Activated T-cell treated with anti-CD3 and anti-CD28 coated beads, Interleukin-2, amount 50 U/mL, for 24 hours (primary cell): ENCODE data around the gene TSTD1.
A peak's percentile ranks its signal among the peaks of the same experiment; 100 is the strongest.

Experiments used
- DNase-seq: peaks from one replicate; pipeline ENCODE4 v3.0.0-alpha.2; 2020
- H3K27ac Mint-ChIP-seq: 2 replicates; pipeline ENCODE4 v1.8.0; 2020; ENCODE audit warnings: mild to moderate bottlenecking, mixed read lengths
- H3K27me3 Mint-ChIP-seq: 2 replicates; pipeline ENCODE4 v1.8.0; 2020; ENCODE audit warnings: mixed read lengths
- H3K36me3 Mint-ChIP-seq: 2 replicates; pipeline ENCODE4 v1.8.0; 2020; ENCODE audit warnings: low read depth, mixed read lengths
- H3K4me1 Mint-ChIP-seq: 2 replicates; pipeline ENCODE4 v1.8.0; 2020; ENCODE audit warnings: low read depth, mixed read lengths
- H3K4me3 Mint-ChIP-seq: 2 replicates; pipeline ENCODE4 v1.8.0; 2020; ENCODE audit warnings: mild to moderate bottlenecking, moderate library complexity, mixed read lengths
- H3K9me3 Mint-ChIP-seq: 2 replicates; pipeline ENCODE4 v1.8.0; 2020; ENCODE audit warnings: mixed read lengths

The TSTD1 gene

GRCh38 chr1:161038523-161039153 lies at the start of gene TSTD1:
Gene TSTD1 (minus strand): TSS chr1:161038964. CDS start chr1:161038889, 75 bp downstream.
- no peaks in the 10 kb centered on the region for H3K9me3 Mint-ChIP-seq
- H3K27ac Mint-ChIP-seq, result peak within 1 kb of the TSS; percentile 97
- H3K4me3 Mint-ChIP-seq, result peak within 1 kb of the TSS; percentile 89
- H3K4me1 Mint-ChIP-seq, result peaks cover 52% of the 10 kb centered on the region
- peak; percentile 91 for DNase-seq
- peaks cover 60% of the 10 kb centered on the region for H3K36me3 Mint-ChIP-seq
- no peaks in the 10 kb centered on the region for H3K27me3 Mint-ChIP-seq

GRCh38 chr1:161086457-161086856 lies 47.7 kb upstream of the TSTD1 start:
- no peak overlapping the region for H3K4me3 Mint-ChIP-seq
- no peaks in the 10 kb centered on the region for H3K27me3 Mint-ChIP-seq
- DNase-seq, result no peak
- no peaks in the 10 kb centered on the region for H3K36me3 Mint-ChIP-seq
- no peaks in the 10 kb centered on the region for H3K9me3 Mint-ChIP-seq
- H3K27ac Mint-ChIP-seq, result no peak overlapping the region
- H3K4me1 Mint-ChIP-seq, result peaks cover 16% of the 10 kb centered on the region

DNA sequence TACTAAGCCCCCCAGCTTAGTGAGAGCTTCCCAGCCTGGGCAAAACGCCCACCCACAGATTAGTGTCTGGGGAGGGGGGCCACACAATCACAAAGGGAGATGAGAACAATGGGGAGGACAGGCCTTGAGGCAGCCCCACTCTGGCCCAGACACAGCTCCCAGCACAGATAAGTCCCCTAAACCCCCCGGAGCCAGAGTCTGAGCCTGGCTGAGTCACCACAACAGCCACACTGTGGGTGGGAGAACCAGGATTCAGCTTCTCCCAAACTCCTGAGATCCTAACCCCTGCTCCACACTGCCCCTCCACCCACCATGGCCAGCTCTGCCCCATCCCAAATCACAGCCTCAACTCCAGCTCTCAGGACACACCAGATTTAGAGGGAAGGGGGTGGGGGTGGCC lies 46.4 kb upstream of the TSTD1 start:
- Mint-ChIP-seq H3K9me3 (no peaks in the 10 kb centered on the region), H3K36me3 (no peaks in the 10 kb centered on the region), H3K4me3 (no peak overlapping the region), H3K27ac (no peak overlapping the region), H3K4me1 (peaks cover 7% of the 10 kb centered on the region), H3K27me3 (no peaks in the 10 kb centered on the region)
- DNase-seq, result no peak

DNA sequence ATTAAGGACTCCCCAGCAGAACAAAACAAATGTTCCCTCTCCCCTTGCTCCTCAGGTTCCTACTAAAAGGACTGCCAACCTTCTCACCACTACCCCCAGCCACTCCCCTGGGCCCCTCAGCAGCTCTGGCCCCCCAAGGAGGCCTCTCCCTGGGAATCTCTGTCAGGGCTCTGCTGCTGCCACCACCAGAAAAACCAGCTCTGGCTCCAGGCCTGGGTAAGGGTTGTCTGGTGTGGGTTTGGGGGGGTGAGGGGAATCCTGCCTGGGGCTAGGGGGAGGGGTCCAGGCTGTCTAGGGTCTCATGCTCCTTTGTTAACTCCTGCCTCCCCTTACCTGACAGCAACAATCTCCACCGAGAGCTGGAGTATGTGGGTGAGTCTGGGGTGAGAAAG lies 45.8 kb upstream of the TSTD1 start:
- H3K27me3 Mint-ChIP-seq, result no peaks in the 10 kb centered on the region
- no peaks in the 10 kb centered on the region for H3K36me3 Mint-ChIP-seq
- DNase-seq, result no peak
- H3K27ac Mint-ChIP-seq, result no peak overlapping the region
- no peak overlapping the region for H3K4me3 Mint-ChIP-seq
- H3K9me3 Mint-ChIP-seq, result no peaks in the 10 kb centered on the region
- peaks cover 4% of the 10 kb centered on the region for H3K4me1 Mint-ChIP-seq

GRCh38 chr1:161083748-161084596 lies 45.2 kb upstream of the TSTD1 start:
- H3K4me1 Mint-ChIP-seq, result peaks cover 4% of the 10 kb centered on the region
- H3K27ac Mint-ChIP-seq, result peak overlapping the region; percentile 11
- no peak for DNase-seq
- H3K36me3 Mint-ChIP-seq, result no peaks in the 10 kb centered on the region
- no peaks in the 10 kb centered on the region for H3K9me3 Mint-ChIP-seq
- no peak overlapping the region for H3K4me3 Mint-ChIP-seq
- no peaks in the 10 kb centered on the region for H3K27me3 Mint-ChIP-seq

GRCh38 chr1:161082996-161083747 lies 44.4 kb upstream of the TSTD1 start:
- H3K27ac Mint-ChIP-seq, result no peak overlapping the region
- no peak overlapping the region for H3K4me3 Mint-ChIP-seq
- no peak for DNase-seq
- H3K9me3 Mint-ChIP-seq, result no peaks in the 10 kb centered on the region
- no peaks in the 10 kb centered on the region for H3K36me3 Mint-ChIP-seq
- H3K27me3 Mint-ChIP-seq, result no peaks in the 10 kb centered on the region
- peaks cover 4% of the 10 kb centered on the region for H3K4me1 Mint-ChIP-seq

DNA sequence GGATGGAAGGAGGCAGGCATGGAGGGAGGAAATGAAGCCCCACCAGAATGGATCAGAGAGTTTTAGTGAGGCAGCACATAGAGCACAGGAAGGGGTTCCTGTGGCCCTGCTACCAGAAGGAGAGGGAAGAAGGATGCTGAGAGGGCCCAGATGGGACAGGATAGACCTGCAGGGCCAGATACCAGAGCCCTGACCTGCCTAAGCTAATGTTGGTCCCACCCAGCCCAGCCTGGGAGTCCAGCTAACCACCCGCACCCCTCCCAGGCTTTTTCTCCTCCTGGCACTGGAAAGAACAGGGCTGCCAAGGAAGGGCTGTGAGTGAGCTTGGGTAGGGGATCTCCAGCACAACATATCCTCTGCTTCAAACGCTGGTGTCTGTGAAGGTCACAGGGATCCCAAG lies 43.7 kb upstream of the TSTD1 start:
- peaks cover 4% of the 10 kb centered on the region for H3K4me1 Mint-ChIP-seq
- H3K36me3 Mint-ChIP-seq, result no peaks in the 10 kb centered on the region
- H3K27me3 Mint-ChIP-seq, result no peaks in the 10 kb centered on the region
- no peak overlapping the region for H3K27ac Mint-ChIP-seq
- H3K9me3 Mint-ChIP-seq, result no peaks in the 10 kb centered on the region
- H3K4me3 Mint-ChIP-seq, result no peak overlapping the region
- DNase-seq, result no peak

DNA sequence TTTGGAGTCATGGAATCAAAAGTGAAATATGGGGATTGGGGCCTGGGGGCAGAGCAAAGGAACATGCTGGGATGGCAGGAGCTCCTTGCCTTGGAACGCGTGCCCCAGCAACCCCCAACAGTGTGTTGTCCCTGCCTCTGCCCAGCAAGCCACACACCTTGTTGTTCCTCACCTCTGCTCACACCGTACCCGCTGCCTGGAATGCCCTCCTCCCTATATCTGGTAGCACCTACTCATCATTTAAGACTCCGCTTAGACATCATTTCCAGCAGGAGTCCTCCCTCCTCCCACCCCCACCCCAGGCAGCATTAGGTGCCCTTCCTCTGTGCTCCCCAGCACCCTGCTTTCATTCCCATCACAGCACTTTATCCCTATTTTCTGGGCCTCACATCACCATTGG lies 42.8 kb upstream of the TSTD1 start:
- Mint-ChIP-seq H3K9me3 (no peaks in the 10 kb centered on the region), H3K27ac (no peak overlapping the region), H3K27me3 (no peaks in the 10 kb centered on the region), H3K4me3 (no peak overlapping the region), H3K4me1 (peaks cover 4% of the 10 kb centered on the region), H3K36me3 (no peaks in the 10 kb centered on the region)
- no peak for DNase-seq

DNA sequence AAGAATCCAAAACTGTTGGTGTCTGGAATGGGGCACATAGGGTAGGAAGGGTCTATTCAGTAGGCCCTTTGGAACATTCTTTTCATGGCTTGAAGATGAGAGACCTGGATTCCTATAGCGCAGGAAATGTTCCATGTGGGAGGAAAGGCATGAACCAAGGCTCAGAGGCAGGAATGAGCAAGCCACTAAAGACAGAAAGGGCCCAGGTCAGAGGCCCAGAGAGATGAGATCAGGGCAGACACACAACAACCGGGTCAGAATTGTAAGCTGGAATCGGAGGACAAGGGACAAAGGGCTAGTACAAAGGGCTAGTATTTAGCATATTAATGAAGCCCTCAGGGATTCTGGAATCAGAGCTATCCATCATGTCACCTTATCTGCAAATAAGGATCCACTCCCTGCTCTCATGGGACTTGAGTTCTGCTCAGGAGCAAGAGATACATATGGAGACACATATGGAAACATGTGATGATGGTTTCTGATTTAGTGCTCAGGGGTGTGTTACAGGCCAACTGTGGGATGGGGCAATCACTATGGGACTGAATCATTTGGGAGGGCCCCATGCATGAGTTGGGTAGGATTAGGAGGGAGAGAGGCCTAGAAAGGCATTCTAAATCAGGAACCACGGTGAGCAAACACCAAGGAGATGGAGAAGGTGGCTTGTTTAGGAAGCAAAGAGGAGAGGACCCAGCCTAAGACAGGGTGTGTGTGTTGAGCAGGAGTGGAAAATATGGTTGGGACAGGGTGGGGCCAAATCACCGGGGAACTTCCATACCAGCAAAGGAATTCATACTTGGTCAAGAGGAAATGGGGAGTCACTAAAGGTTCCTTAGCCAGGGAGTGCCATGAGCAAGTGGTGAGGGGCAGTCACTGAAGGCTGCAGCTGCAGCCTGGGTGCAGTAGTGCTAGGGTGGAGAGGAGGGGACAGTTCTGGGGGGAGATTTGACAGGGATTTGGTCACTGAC lies 42.0 kb upstream of the TSTD1 start:
- H3K9me3 Mint-ChIP-seq, result no peaks in the 10 kb centered on the region
- H3K27me3 Mint-ChIP-seq, result no peaks in the 10 kb centered on the region
- H3K27ac Mint-ChIP-seq, result no peak overlapping the region
- peaks cover 4% of the 10 kb centered on the region for H3K4me1 Mint-ChIP-seq
- no peak overlapping the region for H3K4me3 Mint-ChIP-seq
- no peak for DNase-seq
- H3K36me3 Mint-ChIP-seq, result no peaks in the 10 kb centered on the region

DNA sequence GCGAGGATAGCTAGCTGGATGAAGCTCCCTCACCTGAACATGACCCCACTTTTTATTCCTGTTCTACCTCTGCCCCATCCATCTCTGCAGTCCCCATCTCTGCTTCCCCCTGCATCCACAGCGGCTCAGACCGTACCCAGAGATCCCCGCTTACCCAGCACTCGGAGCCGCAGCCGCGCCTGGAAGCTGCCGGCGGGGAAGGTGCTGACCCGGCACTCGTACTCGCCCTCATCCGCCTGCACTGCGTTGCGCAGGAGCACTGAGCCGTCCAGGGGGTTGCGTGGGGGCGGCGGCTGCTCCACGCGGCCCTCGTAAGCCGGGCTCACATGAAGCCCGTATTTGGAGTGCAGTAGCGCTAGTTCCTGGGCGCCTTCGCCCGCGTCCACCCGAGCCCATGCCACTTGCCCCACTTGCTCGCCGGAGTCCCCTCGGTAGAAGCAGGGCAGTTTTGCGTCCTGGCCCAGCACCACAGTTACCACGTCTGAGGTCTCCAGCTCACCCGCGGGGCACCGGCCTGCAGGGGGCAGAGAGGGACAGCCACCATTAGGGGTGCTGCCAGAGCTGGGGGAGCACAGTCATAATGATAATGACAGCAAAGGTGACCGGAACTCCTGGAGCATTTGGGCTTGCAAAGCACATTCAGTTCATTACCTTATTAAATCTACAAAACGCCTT lies 40.8 kb upstream of the TSTD1 start:
- H3K27ac Mint-ChIP-seq, result no peak overlapping the region
- no peak overlapping the region for H3K4me3 Mint-ChIP-seq
- peaks cover 4% of the 10 kb centered on the region for H3K4me1 Mint-ChIP-seq
- no peaks in the 10 kb centered on the region for H3K27me3 Mint-ChIP-seq
- no peak for DNase-seq
- H3K9me3 Mint-ChIP-seq, result no peaks in the 10 kb centered on the region
- no peaks in the 10 kb centered on the region for H3K36me3 Mint-ChIP-seq

DNA sequence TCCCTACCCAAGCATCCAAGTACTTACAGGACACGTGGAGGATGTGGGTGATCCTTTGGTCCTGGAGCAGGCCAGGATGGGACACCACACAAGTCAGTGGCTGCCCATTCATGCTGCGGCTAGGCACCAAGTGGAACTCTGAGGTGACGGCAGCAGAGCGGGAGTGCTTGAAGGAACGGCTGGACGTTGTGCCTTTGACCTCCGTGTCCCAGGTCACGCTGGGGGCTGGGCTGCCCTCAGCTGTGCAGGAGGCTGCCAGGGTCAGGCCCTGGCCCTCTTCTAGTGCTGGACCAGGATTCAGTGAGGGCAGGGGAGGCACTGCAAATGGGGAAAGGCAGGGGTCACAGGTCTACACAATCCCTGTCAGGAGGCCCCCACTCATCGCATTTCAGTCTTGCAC lies 38.7 kb upstream of the TSTD1 start:
- Mint-ChIP-seq H3K4me3 (no peak overlapping the region), H3K36me3 (no peaks in the 10 kb centered on the region), H3K27ac (no peak overlapping the region), H3K9me3 (no peaks in the 10 kb centered on the region), H3K27me3 (no peaks in the 10 kb centered on the region), H3K4me1 (peaks cover 5% of the 10 kb centered on the region)
- no peak for DNase-seq

- no peak for DNase-seq
- H3K9me3 Mint-ChIP-seq, result no peaks in the 10 kb centered on the region
- H3K36me3 Mint-ChIP-seq, result no peaks in the 10 kb centered on the region
- H3K27ac Mint-ChIP-seq, result no peak overlapping the region
- H3K27me3 Mint-ChIP-seq, result no peaks in the 10 kb centered on the region
- no peak overlapping the region for H3K4me3 Mint-ChIP-seq
- peaks cover 14% of the 10 kb centered on the region for H3K4me1 Mint-ChIP-seq
Observed at GRCh38 chr1:161076410-161076809, 37.6 kb upstream of the TSTD1 start.

GRCh38 chr1:161074676-161075368 lies 36.1 kb upstream of the TSTD1 start:
- DNase-seq, result no peak
- H3K4me3 Mint-ChIP-seq, result no peak overlapping the region
- H3K4me1 Mint-ChIP-seq, result peaks cover 26% of the 10 kb centered on the region
- H3K36me3 Mint-ChIP-seq, result no peaks in the 10 kb centered on the region
- H3K9me3 Mint-ChIP-seq, result peaks cover 2% of the 10 kb centered on the region
- H3K27ac Mint-ChIP-seq, result no peak overlapping the region
- no peaks in the 10 kb centered on the region for H3K27me3 Mint-ChIP-seq
